Right lobe of liver (tissue), 6 donors: ENCODE measurements around the gene CBFA2T2. TPM values are rescaled to one million over a fixed set of nuclear protein-coding genes. Genes with fewer than 3 reads are reported as not detected.
"Not testable (repeated sequence)": the region's sequence is repeated elsewhere in the genome, so short reads cannot be mapped to it uniquely, and the experiment has no call there.

Source experiments
- ATAC-seq, 4 donors: fragments of 200-7000 bp; cut with Tn5 transposase; one replicate each; pipeline ENCODE4 v1.9.1; 2020; ENCODE audit warnings: mild to moderate bottlenecking in 4 of 4, moderate library complexity in 4 of 4
- DNase-seq, 3 donors: peaks; one replicate each; pipeline ENCODE4 v3.0.0-alpha.2; 2020
- H3K27ac ChIP-seq, 3 donors: fragments of 200-600 bp; one replicate each; pipeline ENCODE4 v1.8.0; 2022
- H3K27me3 ChIP-seq, 2 donors: fragments of 200-600 bp; one replicate each; pipeline ENCODE4 v1.8.0; 2022
- H3K36me3 ChIP-seq, 4 donors: fragments of 200-600 bp; sonication (generic) in 1 of 4; one replicate each; pipeline versions ENCODE4 v1.5.1 to v1.8.0; 2017 to 2022; ENCODE audit warnings: control low read depth in 1 of 4
- H3K4me1 ChIP-seq, 4 donors: fragments of 200-600 bp; sonication (generic) in 1 of 4; one replicate each; pipeline versions ENCODE4 v1.5.1 to v1.8.0; 2017 to 2022; ENCODE audit warnings: control low read depth in 1 of 4
- H3K4me3 ChIP-seq, 3 donors: fragments of 200-600 bp; one replicate each; pipeline ENCODE4 v1.8.0; 2022
- H3K9me3 ChIP-seq, 4 donors: fragments of 200-600 bp; sonication (generic) in 1 of 4; one replicate each; pipeline versions ENCODE4 v1.5.1 to v1.8.0; 2017 to 2022; ENCODE audit warnings: control low read depth in 1 of 4
- POLR2A ChIP-seq: fragments of 450-650 bp; IDR thresholded peaks from one replicate; pipeline ENCODE4 v1.6.1; 2017; ENCODE audit warnings: antibody characterized with exemption, mild to moderate bottlenecking
- WGBS: methylation state at CpG from one replicate; pipeline ENCODE4 v1.1.6; 2018; ENCODE audit warnings: low coverage, low lambda C conversion rate; ENCODE audit not compliant: insufficient coverage; ENCODE audit errors: missing lambda C conversion rate; 5-methylcytosine and 5-hydroxymethylcytosine counted together
- intact Hi-C, 2 donors: fragments of 100-400 bp; cut with DNase I; formaldehyde crosslinking; loops; one replicate each; pipeline versions ENCODE4 v1.11.2 to v1.14.1; 2022
- total RNA-seq, 6 experiments: library from RNA; depleted of rRNA in 2 of 6; stranded (reverse); fragments of >200 nt in 2 of 6; fragmentation: NEBNext Ultra II Directional in 3 of 6; extraction: Animal tissue kit (Norgen Biotek cat#: 25700) in 3 of 6; gene quantifications; one replicate each; pipeline versions ENCODE4 v1.1.0 to v1.2.4, GENCODE V29; 2016 to 2023
- TF ChIP-seq, protein P1 (sequence below), 4 donors: fragments of 200-600 bp in 3 of 4; fragments of 450-650 bp in 1 of 4; IDR thresholded peaks; one replicate each; pipeline versions ENCODE4 v1.5.1 to v1.8.0; 2016 to 2022; ENCODE audit warnings: antibody characterized with exemption in 4 of 4, mild to moderate bottlenecking in 2 of 4
- donor health status: DM: no; HTN: yes; CAD: no.
- donor health status: DM: no; HTN: no; CAD: no.
- donor health status: DM: no; HTN: no; CAD: no.
- donor health status: DM: no; HTN: yes; CAD: no.
- donor health status: DM: no; HTN: yes; CAD: no.

Gene CBFA2T2
- total RNA-seq, 6 experiments from 2014 or later, result 4.5 to 7.3 (median 5.6) TPM

DNA sequence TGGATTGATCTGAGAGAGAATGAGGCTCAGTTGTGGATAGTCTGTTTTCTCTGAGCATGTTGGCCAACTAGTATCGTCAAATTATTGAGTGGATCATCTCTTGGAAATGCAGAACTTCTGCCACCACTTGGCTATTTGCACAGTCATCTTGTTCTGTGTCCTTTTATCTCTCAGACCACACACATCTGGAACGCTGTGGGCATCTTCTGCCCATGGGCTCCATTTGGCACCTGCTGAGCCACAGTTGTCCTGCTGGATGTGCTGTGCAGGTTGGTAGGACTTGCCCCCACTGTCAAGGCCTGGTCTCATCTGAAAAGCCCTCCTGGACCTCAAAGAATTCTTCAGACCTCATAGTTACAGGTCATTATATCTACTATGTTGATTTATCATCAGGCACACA is 155.5 kb downstream of the CBFA2T2 start:
- TF ChIP-seq POLR2A, result no peak
- TF ChIP-seq, protein P1, sequence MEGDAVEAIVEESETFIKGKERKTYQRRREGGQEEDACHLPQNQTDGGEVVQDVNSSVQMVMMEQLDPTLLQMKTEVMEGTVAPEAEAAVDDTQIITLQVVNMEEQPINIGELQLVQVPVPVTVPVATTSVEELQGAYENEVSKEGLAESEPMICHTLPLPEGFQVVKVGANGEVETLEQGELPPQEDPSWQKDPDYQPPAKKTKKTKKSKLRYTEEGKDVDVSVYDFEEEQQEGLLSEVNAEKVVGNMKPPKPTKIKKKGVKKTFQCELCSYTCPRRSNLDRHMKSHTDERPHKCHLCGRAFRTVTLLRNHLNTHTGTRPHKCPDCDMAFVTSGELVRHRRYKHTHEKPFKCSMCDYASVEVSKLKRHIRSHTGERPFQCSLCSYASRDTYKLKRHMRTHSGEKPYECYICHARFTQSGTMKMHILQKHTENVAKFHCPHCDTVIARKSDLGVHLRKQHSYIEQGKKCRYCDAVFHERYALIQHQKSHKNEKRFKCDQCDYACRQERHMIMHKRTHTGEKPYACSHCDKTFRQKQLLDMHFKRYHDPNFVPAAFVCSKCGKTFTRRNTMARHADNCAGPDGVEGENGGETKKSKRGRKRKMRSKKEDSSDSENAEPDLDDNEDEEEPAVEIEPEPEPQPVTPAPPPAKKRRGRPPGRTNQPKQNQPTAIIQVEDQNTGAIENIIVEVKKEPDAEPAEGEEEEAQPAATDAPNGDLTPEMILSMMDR (IDR thresholded peaks at IDR 0.05), result no peak
- 50% methylated on average over 1 of the region's 2 CpGs for WGBS
- Histone ChIP-seq H3K36me3 (peaks cover 0 to 18% (median 3%) of the 10 kb centered on the region in 4 donors), H3K4me3 (no peak overlapping the region), H3K27ac (no peak overlapping the region), H3K4me1 (peaks cover 0 to 38% (median 8%) of the 10 kb centered on the region in 4 donors), H3K9me3 (no peaks in the 10 kb centered on the region), H3K27me3 (no peaks in the 10 kb centered on the region)
- ATAC-seq (no peak), DNase-seq (no peak)
- intact Hi-C loops, result no loop called here

DNA sequence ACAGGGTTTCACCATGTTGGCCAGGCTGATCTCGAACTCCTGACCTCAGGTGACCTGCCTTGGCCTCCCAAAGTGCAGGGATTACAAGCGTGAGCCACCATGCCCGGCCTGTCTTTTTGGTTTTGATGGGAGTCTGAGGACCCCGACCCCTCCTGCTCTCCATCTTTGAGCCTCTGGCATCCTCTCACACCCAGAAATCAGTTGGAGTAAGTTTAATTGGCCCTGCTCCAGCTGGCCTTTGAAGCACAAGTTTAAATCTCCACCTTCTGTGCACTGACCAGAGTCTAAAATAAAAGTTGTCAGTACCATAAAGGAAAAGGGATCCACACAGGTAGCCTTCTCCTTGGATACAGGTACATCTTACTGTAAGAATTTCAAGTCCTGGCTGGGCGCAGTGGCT is 156.3 kb downstream of the CBFA2T2 start:
- intact Hi-C loops, result no loop called here
- no peak for ATAC-seq
- no peak overlapping the region for H3K4me3 ChIP-seq
- WGBS, result 80% methylated on average over 4 of the region's 5 CpGs
- no peak overlapping the region for H3K27ac ChIP-seq
- H3K4me1 ChIP-seq, result peaks cover 0 to 38% (median 8%) of the 10 kb centered on the region in 4 donors
- no peaks in the 10 kb centered on the region for H3K9me3 ChIP-seq
- H3K27me3 ChIP-seq, result no peaks in the 10 kb centered on the region
- TF ChIP-seq, protein P1 (IDR thresholded peaks at IDR 0.05), result no peak
- no peak for TF ChIP-seq POLR2A
- no peak for DNase-seq
- H3K36me3 ChIP-seq, result peaks cover 0 to 14% (median under 1%) of the 10 kb centered on the region in 4 donors

DNA sequence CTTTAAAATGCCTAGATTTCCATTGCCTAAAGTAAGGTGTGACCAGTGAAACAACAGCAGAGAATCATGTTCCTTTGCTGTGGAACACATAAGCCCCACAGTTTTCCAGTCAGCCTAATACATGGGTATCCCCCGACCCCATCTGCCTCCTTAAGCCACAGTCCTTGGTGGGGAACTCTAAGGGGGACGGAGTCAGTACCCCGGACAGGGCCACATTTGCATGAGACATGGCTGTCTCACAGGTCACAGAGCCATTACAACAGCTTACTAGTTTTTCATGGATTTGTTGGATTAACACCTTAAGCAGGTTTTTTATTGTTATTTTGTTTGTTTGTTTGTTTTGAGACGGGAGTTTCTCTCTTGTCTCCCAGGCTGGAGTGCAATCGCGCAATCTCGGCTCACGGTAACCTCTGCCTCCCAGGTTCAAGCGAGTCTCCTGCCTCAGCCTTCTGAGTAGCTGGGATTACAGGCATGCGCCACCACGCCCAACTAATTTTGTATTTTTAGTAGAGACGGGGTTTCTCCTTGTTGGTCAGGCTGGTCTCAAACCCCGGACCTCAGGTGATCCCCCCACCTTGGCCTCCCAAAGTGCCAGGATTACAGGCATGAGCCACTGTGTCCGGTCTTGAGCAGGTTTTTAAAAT is 157.2 kb downstream of the CBFA2T2 start:
- H3K27me3 ChIP-seq, intact Hi-C loops, DNase-seq, H3K9me3 ChIP-seq: not testable (repeated sequence)
- 47% methylated on average over 14 of the region's 14 CpGs for WGBS
- Histone ChIP-seq H3K4me1 (peaks cover 0 to 38% (median 8%) of the 10 kb centered on the region in 4 donors), H3K36me3 (peaks cover 0 to 14% (median under 1%) of the 10 kb centered on the region in 4 donors), H3K4me3 (peak overlapping the region; percentile 5 to 34 (median 34)), H3K27ac (peak overlapping the region; percentile 22 to 80 (median 65))
- ATAC-seq, result peak; percentile 17 to 43 (median 32)

- TF ChIP-seq, protein P1 (IDR thresholded peaks at IDR 0.05), result no peak
- no peak for TF ChIP-seq POLR2A
- intact Hi-C loops, result no loop called here
- Histone ChIP-seq H3K4me3 (peak overlapping the region; percentile 5 to 34 (median 34)), H3K27me3 (no peaks in the 10 kb centered on the region), H3K36me3 (peaks cover 0 to 14% (median under 1%) of the 10 kb centered on the region in 4 donors), H3K4me1 (peaks cover 0 to 38% (median 8%) of the 10 kb centered on the region in 4 donors), H3K9me3 (no peaks in the 10 kb centered on the region), H3K27ac (peak overlapping the region; percentile 22 to 80 (median 65))
- WGBS, result 31% methylated on average over 10 of the region's 11 CpGs
- ATAC-seq, result peak; percentile 87 to 92 (median 91)
- peak in 1 of 3 donors; percentile 69 for DNase-seq
These were observed 157.9 kb downstream of the CBFA2T2 start for GRCh38 chr20:33647603-33648395.
